Retinal pigment epithelial cell (primary cell): ENCODE results near the gene PTPRJ.
A peak's percentile ranks its signal among the peaks of the same experiment; 100 is the strongest.

Experiments used
- DNase-seq: peaks from one replicate; pipeline ENCODE4 v3.0.0-alpha.2; 2010; ENCODE audit warnings: low read depth
- H3K4me3 ChIP-seq: 2 replicates; pipeline ENCODE4 v1.5.1; 2011; ENCODE audit warnings: mild to moderate bottlenecking, low read length, control low read depth, moderate library complexity
- CTCF ChIP-seq: conservative IDR thresholded peaks from 2 replicates; pipeline ENCODE4 v1.5.1; 2011; ENCODE audit warnings: low read depth, low read length, control low read depth, inconsistent platforms

Gene PTPRJ

GRCh38 chr11:48103621-48104567, 123.5 kb downstream of the PTPRJ start:
- peak; percentile 39 for DNase-seq

GRCh38 chr11:48104568-48104924, 124.2 kb downstream of the PTPRJ start:
- no peak for TF ChIP-seq CTCF
- DNase-seq: no peak
- no peak overlapping the region for H3K4me3 ChIP-seq

More at GRCh38 chr11:48103621-48104567, 123.5 kb downstream of the PTPRJ start:
- H3K4me3 ChIP-seq: no peak overlapping the region
- TF ChIP-seq CTCF: no peak

- H3K4me3 ChIP-seq: no peak overlapping the region
- no peak for DNase-seq
- no peak for TF ChIP-seq CTCF
Measured at GRCh38 chr11:48105096-48105990, 125.0 kb downstream of the PTPRJ start.

GRCh38 chr11:48106166-48106565, 125.8 kb downstream of the PTPRJ start:
- no peak overlapping the region for H3K4me3 ChIP-seq
- no peak for TF ChIP-seq CTCF
- DNase-seq: no peak

- DNase-seq: no peak
- no peak for TF ChIP-seq CTCF
- no peak overlapping the region for H3K4me3 ChIP-seq
Measured at GRCh38 chr11:48107188-48107704, 126.9 kb downstream of the PTPRJ start.

- H3K4me3 ChIP-seq: no peak overlapping the region
- DNase-seq: no peak
- no peak for TF ChIP-seq CTCF
Measured at GRCh38 chr11:48108231-48109045, 128.1 kb downstream of the PTPRJ start.
